Pancreas (tissue), 10 donors: Measurements from ENCODE around the gene TENM4. TPM values are rescaled to one million over a fixed set of nuclear protein-coding genes. Genes with fewer than 3 reads are reported as not detected.

ENCODE experiments used
- ATAC-seq, 4 donors: fragments of 200-7000 bp; cut with Tn5 transposase; one replicate each; pipeline versions ENCODE4 v1.8.0 to v1.9.1; 2020; ENCODE audit warnings: mild to moderate bottlenecking in 4 of 4, moderate library complexity in 4 of 4
- DNase-seq, 6 donors: peaks; one replicate each; pipeline ENCODE4 v3.0.0-alpha.2; 2020
- FAIRE-seq: peaks from 2 replicates; lab custom pipeline; 2012; peaks lifted over from hg19 to GRCh38; lab: Jason Lieb, UNC
- H3K27ac ChIP-seq, 4 donors: fragments of 200-600 bp; sonication (generic); 1 replicate in 3 of 4; 2 replicates in 1 of 4; pipeline versions ENCODE4 v1.5.0 to v1.8.0; 2020
- H3K27me3 ChIP-seq, 4 donors: fragments of 200-600 bp; one replicate each; pipeline ENCODE4 v1.8.0; 2021
- H3K36me3 ChIP-seq, 3 donors: fragments of 200-600 bp; sonication (generic) in 1 of 3; one replicate each; pipeline versions ENCODE4 v1.5.0 to v1.8.0; 2020 to 2021
- H3K4me1 ChIP-seq, 3 donors: fragments of 200-600 bp; one replicate each; pipeline ENCODE4 v1.8.0; 2021
- H3K4me3 ChIP-seq, 4 donors: fragments of 200-600 bp; sonication (generic) in 2 of 4; one replicate each; pipeline versions ENCODE4 v1.5.0 to v1.8.0; 2020 to 2021
- H3K9me3 ChIP-seq, 4 donors: fragments of 200-600 bp; one replicate each; pipeline ENCODE4 v1.8.0; 2021
- CTCF ChIP-seq, 4 donors: fragments of 200-600 bp; sonication (generic) in 3 of 4; IDR thresholded peaks; one replicate each; pipeline versions ENCODE4 v1.5.0 to v1.8.0; 2021; ENCODE audit warnings: antibody characterized with exemption in 4 of 4
- WGBS, 2 donors: extraction: QIAGEN DNeasy Blood & Tissue Kit; methylation state at CpG; one replicate each; pipeline ENCODE4 v1.1.7; 2013; 5-methylcytosine and 5-hydroxymethylcytosine counted together
- intact Hi-C, 3 donors: fragments of 100-400 bp; cut with DNase I; formaldehyde crosslinking; loops; one replicate each; pipeline versions ENCODE4 v1.11.1 to v1.14.2; 2022
- polyA plus RNA-seq, 2 donors: library from polyadenylated mRNA; stranded (reverse); fragments of 200-250 nt; gene quantifications; one replicate each; pipeline ENCODE4 v1.2.3, GENCODE V29; 2013
- total RNA-seq, 6 donors: library from RNA; stranded (reverse); fragmentation: NEBNext Ultra II Directional in 4 of 6; extraction: Animal tissue kit (Norgen Biotek cat#: 25700) in 4 of 6; gene quantifications; one replicate each; pipeline versions ENCODE4 v1.2.1 to v1.2.4, GENCODE V29; 2021 to 2023
- donor health status: healthy with polysubstance abuse.
- donor health status: DM: no; HTN: no; CAD: no; lungs with moderate emphysema.
- donor health status: DM: no; HTN: no; CAD: no.
- donor health status: control.
- donor health status: control.
- donor health status: Bipolar disorder and iron deficiency.
- donor health status: DM: yes; HTN: yes; CAD: no.
- donor health status: DM: no; HTN: no; CAD: no.
- donor health status: DM: no; HTN: no; CAD: no.
- donor health status: DM: yes; HTN: yes; CAD: no.

Gene TENM4
- total and polyA plus RNA-seq, 8 donors: 0.37 to 6.8 (median 1.3) TPM

GRCh38 chr11:78635814-78636506 is 804.9 kb downstream of the TENM4 start:
- H3K27ac ChIP-seq: no peak overlapping the region
- H3K27me3 ChIP-seq: no peaks in the 10 kb centered on the region
- intact Hi-C loops: no loop called here
- DNase-seq (no peak), ATAC-seq (no peak), FAIRE-seq (no peak)
- H3K4me1 ChIP-seq: peaks cover 0 to 9% (median 7%) of the 10 kb centered on the region in 3 donors
- TF ChIP-seq CTCF (IDR thresholded peaks at IDR 0.05): no peak
- no peaks in the 10 kb centered on the region for H3K9me3 ChIP-seq
- WGBS, 2 donors: 100% methylated on average over 1 of the region's 1 CpG
- H3K4me3 ChIP-seq: no peak overlapping the region
- H3K36me3 ChIP-seq: no peaks in the 10 kb centered on the region

DNA sequence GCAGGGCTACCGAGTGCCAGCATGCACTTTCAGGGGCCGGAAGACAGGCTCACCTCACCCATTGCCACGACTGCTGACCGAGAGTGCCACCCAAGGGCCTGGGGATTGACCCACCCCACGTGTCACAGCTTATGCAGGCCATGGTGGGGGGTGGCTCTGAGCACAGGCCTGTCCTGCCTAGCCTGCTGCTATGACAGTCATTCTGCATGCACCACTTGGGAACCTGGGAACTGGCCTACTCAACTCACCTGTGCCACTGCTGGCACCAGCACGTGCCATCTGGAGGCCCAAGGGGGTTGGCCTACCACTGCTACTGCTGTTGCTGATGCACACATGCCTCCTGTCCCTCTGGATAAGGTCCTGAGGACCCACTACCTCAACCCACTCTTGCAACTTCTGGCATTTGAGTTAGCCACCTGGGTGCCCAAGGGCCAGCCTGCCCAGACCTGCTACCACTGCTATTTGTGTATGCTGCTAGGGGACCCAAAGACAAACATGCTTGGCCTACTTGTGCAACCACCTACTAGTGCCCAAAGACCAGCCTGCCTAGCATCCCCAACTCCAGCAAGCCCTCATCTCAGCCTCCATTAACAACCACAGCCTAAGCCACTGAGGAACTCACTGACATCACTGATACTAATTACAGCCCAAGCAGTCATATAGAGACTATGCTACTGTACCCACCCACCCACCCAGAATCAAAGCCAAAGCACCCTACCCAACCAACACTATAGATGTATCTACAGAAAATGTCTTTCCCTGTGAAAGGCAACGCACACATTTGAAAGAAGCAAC is 807.1 kb downstream of the TENM4 start:
- no peaks in the 10 kb centered on the region for H3K36me3 ChIP-seq
- TF ChIP-seq CTCF (IDR thresholded peaks at IDR 0.05): no peak
- H3K27me3 ChIP-seq: no peaks in the 10 kb centered on the region
- intact Hi-C loops: no loop called here
- peaks cover 0 to 9% (median 7%) of the 10 kb centered on the region in 3 donors for H3K4me1 ChIP-seq
- H3K4me3 ChIP-seq: no peak overlapping the region
- no peak overlapping the region for H3K27ac ChIP-seq
- ATAC-seq (no peak), FAIRE-seq (no peak), DNase-seq (no peak)
- 76 to 79% methylated on average over 7 of the region's 7 CpGs for WGBS, 2 donors
- no peaks in the 10 kb centered on the region for H3K9me3 ChIP-seq

DNA sequence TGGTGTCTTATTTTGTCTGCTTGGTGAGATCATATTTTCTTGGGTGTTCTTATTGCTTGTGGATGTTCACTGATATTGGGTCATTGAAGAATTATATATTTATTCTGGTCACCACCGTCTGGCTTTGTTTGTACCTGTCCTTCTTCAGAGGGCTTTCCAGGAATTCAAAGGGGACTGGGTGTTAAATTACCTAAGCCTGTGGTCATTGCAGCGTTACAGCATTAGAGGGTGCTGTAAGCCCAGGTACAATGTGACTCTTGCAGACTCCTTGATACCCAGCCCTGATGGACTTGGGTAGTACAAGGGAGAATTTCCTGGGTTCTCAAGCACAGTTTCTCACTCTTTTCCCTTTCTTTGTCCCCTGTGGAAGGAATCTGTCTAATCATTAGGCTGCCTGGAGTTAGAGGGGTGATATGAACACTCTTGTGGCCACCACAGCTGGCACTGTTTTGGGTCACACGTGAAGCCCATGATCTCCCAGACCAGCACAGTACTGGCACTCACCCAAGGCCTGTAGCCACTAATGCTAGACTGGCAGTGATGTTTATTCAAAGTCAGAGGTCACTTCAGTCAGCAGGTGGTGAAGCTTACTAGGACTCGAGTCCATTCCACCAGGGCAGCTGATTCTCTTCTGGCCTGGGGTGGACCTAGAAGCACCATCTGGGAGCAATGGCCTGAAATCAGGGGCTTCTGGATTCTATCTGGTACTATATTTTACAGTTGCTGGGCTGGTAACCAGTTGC is 810.1 kb downstream of the TENM4 start:
- H3K4me3 ChIP-seq: no peak overlapping the region
- no peak overlapping the region for H3K27ac ChIP-seq
- TF ChIP-seq CTCF (IDR thresholded peaks at IDR 0.05): no peak
- FAIRE-seq (no peak), DNase-seq (no peak), ATAC-seq (no peak)
- H3K27me3 ChIP-seq: no peaks in the 10 kb centered on the region
- whole genome bisulfite sequencing, 2 donors: 69 to 79% methylated on average over 4 of the region's 4 CpGs
- intact Hi-C loops: no loop called here
- no peaks in the 10 kb centered on the region for H3K36me3 ChIP-seq
- no peaks in the 10 kb centered on the region for H3K9me3 ChIP-seq
- H3K4me1 ChIP-seq: no peaks in the 10 kb centered on the region

- no peak for DNase-seq
- Histone ChIP-seq H3K9me3 (no peaks in the 10 kb centered on the region), H3K4me1 (no peaks in the 10 kb centered on the region), H3K36me3 (no peaks in the 10 kb centered on the region), H3K27ac (no peak overlapping the region), H3K4me3 (no peak overlapping the region), H3K27me3 (no peaks in the 10 kb centered on the region)
- TF ChIP-seq CTCF (IDR thresholded peaks at IDR 0.05): no peak
- WGBS, 2 donors: 79 to 89% methylated on average over 3 of the region's 3 CpGs
- intact Hi-C loops: no loop called here
- no peak for FAIRE-seq
- ATAC-seq: no peak
These were observed 810.7 kb downstream of the TENM4 start for GRCh38 chr11:78630155-78630554.
